RPMI7951 (cell line): Measurements from ENCODE around the gene TSPEAR. TPM values are rescaled to one million over a fixed set of nuclear protein-coding genes. Genes with fewer than 3 reads are reported as not detected.
"Not testable (repeated sequence)": the region's sequence is repeated elsewhere in the genome, so short reads cannot be mapped to it uniquely, and the experiment has no call there.

ENCODE experiments used
- DNase-seq: peaks from one replicate; pipeline ENCODE4 v3.0.0-alpha.2; 2012; ENCODE audit warnings: low read depth
- total RNA-seq: library from RNA; depleted of rRNA; stranded (reverse); fragments of >200 nt; shearing (Covaris generic); gene quantifications from 2 replicates; pipeline ENCODE4 v1.2.3, GENCODE V29; 2014

TSPEAR gene
- total RNA-seq, 1 experiment from 2014 or later: not detected

- DNase-seq: not testable (repeated sequence)
Measured at GRCh38 chr21:44503006-44503889, 208.1 kb downstream of the TSPEAR start.

GRCh38 chr21:44502171-44502958 lies 209.0 kb downstream of the TSPEAR start:
- DNase-seq: no peak

- no peak for DNase-seq
Measured at GRCh38 chr21:44500111-44500510, 211.3 kb downstream of the TSPEAR start.

GRCh38 chr21:44499631-44500030 lies 211.7 kb downstream of the TSPEAR start:
- DNase-seq: no peak

GRCh38 chr21:44499211-44499560 lies 212.2 kb downstream of the TSPEAR start:
- no peak for DNase-seq

- DNase-seq: no peak
Measured at GRCh38 chr21:44498280-44499210, 212.8 kb downstream of the TSPEAR start.

GRCh38 chr21:44497703-44498126 lies 213.7 kb downstream of the TSPEAR start:
- no peak for DNase-seq

GRCh38 chr21:44496564-44497550 lies 214.5 kb downstream of the TSPEAR start:
- no peak for DNase-seq

GRCh38 chr21:44495611-44496563 lies 215.5 kb downstream of the TSPEAR start:
- no peak for DNase-seq

- DNase-seq: no peak
Measured at GRCh38 chr21:44494956-44495355, 216.4 kb downstream of the TSPEAR start.

GRCh38 chr21:44494418-44494817 lies 217.0 kb downstream of the TSPEAR start:
- no peak for DNase-seq

- no peak for DNase-seq
Measured at GRCh38 chr21:44492567-44493385, 218.6 kb downstream of the TSPEAR start.

GRCh38 chr21:44490816-44491215 lies 220.6 kb downstream of the TSPEAR start:
- DNase-seq: no peak

GRCh38 chr21:44490405-44490804 lies 221.0 kb downstream of the TSPEAR start:
- no peak for DNase-seq

- DNase-seq: no peak
Measured at GRCh38 chr21:44489962-44490361, 221.4 kb downstream of the TSPEAR start.

- peak; percentile 29 for DNase-seq
Measured at GRCh38 chr21:44487831-44488230, 223.5 kb downstream of the TSPEAR start.

GRCh38 chr21:44486302-44486701 lies 225.1 kb downstream of the TSPEAR start:
- DNase-seq: no peak

- no peak for DNase-seq
Measured at GRCh38 chr21:44485796-44486195, 225.6 kb downstream of the TSPEAR start.
